Gastrocnemius medialis (tissue), 4 donors: ENCODE measurements around the gene ANKRD39. TPM values are rescaled to one million over a fixed set of nuclear protein-coding genes. Genes with fewer than 3 reads are reported as not detected.
A peak's percentile ranks its signal among the peaks of the same experiment; 100 is the strongest.

ENCODE experiments used
- ATAC-seq, 2 donors: fragments of 150-250 bp; one replicate each; pipeline ENCODE4 v1.9.1; 2016
- DNase-seq, 2 donors: peaks; one replicate each; pipeline ENCODE4 v3.0.0-alpha.2; 2019
- H3K27ac ChIP-seq, 4 donors: fragments of 200-600 bp; sonication (generic); 1 replicate in 1 of 4; 2 replicates in 3 of 4; pipeline ENCODE4 v1.5.1; 2016 to 2018; ENCODE audit warnings: mild to moderate bottlenecking in 2 of 4, moderate library complexity in 1 of 4
- H3K27me3 ChIP-seq, 3 donors: fragments of 200-600 bp; sonication (generic) in 2 of 3; 1 replicate in 1 of 3; 2 replicates in 2 of 3; pipeline versions ENCODE4 v1.5.1 to v1.6.0; 2016 to 2019; ENCODE audit warnings: mild to moderate bottlenecking in 1 of 3, moderate library complexity in 1 of 3
- H3K36me3 ChIP-seq, 2 donors: fragments of 200-600 bp; sonication (generic) in 1 of 2; one replicate each; pipeline ENCODE4 v1.5.1; 2017 to 2018
- H3K4me1 ChIP-seq, 2 donors: fragments of 200-600 bp; sonication (generic) in 1 of 2; one replicate each; pipeline ENCODE4 v1.5.1; 2016 to 2017; ENCODE audit warnings: mild to moderate bottlenecking in 2 of 2
- H3K4me3 ChIP-seq, 4 donors: fragments of 200-600 bp; sonication (generic) in 3 of 4; 1 replicate in 1 of 4; 2 replicates in 3 of 4; pipeline ENCODE4 v1.5.1; 2016 to 2019; ENCODE audit warnings: mild to moderate bottlenecking in 2 of 4
- H3K9me3 ChIP-seq, 3 donors: fragments of 200-600 bp; sonication (generic) in 2 of 3; 1 replicate in 1 of 3; 2 replicates in 2 of 3; pipeline ENCODE4 v1.5.1; 2016 to 2019
- CTCF ChIP-seq, 5 experiments: fragments of 450-650 bp in 3 of 5; fragments of 200-600 bp in 2 of 5; sonication (generic) in 2 of 5; IDR thresholded peaks in 4 of 5; conservative IDR thresholded peaks in 1 of 5; 1 replicate in 4 of 5; 2 replicates in 1 of 5; pipeline ENCODE4 v1.5.1; 2016 to 2019; ENCODE audit warnings: antibody characterized with exemption in 5 of 5, mild to moderate bottlenecking in 3 of 5, moderate library complexity in 3 of 5
- POLR2A ChIP-seq, 2 donors: fragments of 450-650 bp; IDR thresholded peaks; one replicate each; pipeline ENCODE4 v1.6.1; 2017; ENCODE audit warnings: antibody characterized with exemption in 2 of 2, mild to moderate bottlenecking in 2 of 2, moderate library complexity in 2 of 2
- in situ Hi-C, 4 donors: fragments of 200-750 bp; cut with MboI; loops; one replicate each; pipeline versions ENCODE4 v1.15.0 to v1.8.0; 2017; ENCODE audit warnings: low sequenced_read_pairs in 4 of 4
- intact Hi-C: fragments of 100-400 bp; cut with DNase I; formaldehyde crosslinking; loops from one replicate; pipeline ENCODE4 v1.15.1; 2023; ENCODE audit warnings: low total_unique reads
- total RNA-seq, 4 donors: library from RNA; depleted of rRNA; stranded (reverse); fragments of >200 nt; gene quantifications; one replicate each; pipeline versions ENCODE4 v1.1.0 to v1.2.3, GENCODE V29; 2016

Gene ANKRD39
- total RNA-seq, 4 donors from 2014 or later, result 25.8 to 50.6 (median 43.8) TPM

- intact Hi-C loops, result no loop called here
Observed at GRCh38 chr2:96830044-96830562, 27.7 kb downstream of the ANKRD39 start.

GRCh38 chr2:96828874-96829273 is 28.9 kb downstream of the ANKRD39 start:
- peak overlapping the region in 1 of 4 donors; percentile 97 for H3K27ac ChIP-seq
- intact Hi-C loops, result no loop called here
- peaks cover 16 to 30% of the 10 kb centered on the region in 2 donors for H3K4me1 ChIP-seq
- no peaks in the 10 kb centered on the region for H3K9me3 ChIP-seq
- no peaks in the 10 kb centered on the region for H3K27me3 ChIP-seq
- ATAC-seq (no peak), DNase-seq (peak in 1 of 2 donors; percentile 26)
- no peak overlapping the region for H3K4me3 ChIP-seq
- in situ Hi-C loops, result no loop called here
- TF ChIP-seq POLR2A (IDR thresholded peaks at IDR 0.05), result no peak
- no peak for TF ChIP-seq CTCF (IDR thresholded peaks at IDR 0.05 in 4 of 5, conservative IDR thresholded peaks at IDR 0.05 in 1 of 5)
- peaks cover 0 to 74% of the 10 kb centered on the region in 2 donors for H3K36me3 ChIP-seq

More at GRCh38 chr2:96830044-96830562, 27.7 kb downstream of the ANKRD39 start:
- TF ChIP-seq CTCF (IDR thresholded peaks at IDR 0.05 in 4 of 5, conservative IDR thresholded peaks at IDR 0.05 in 1 of 5), result no peak
- no peak for TF ChIP-seq POLR2A (IDR thresholded peaks at IDR 0.05)
- no peaks in the 10 kb centered on the region for H3K27me3 ChIP-seq
- ATAC-seq (no peak), DNase-seq (peak in 1 of 2 donors; percentile 18)
- H3K27ac ChIP-seq, result peak overlapping the region in 1 of 4 donors; percentile 97
- no peaks in the 10 kb centered on the region for H3K9me3 ChIP-seq
- no peak overlapping the region for H3K4me3 ChIP-seq
- peaks cover 16 to 21% of the 10 kb centered on the region in 2 donors for H3K4me1 ChIP-seq
- in situ Hi-C loops, result no loop called here
- H3K36me3 ChIP-seq, result peaks cover 0 to 72% of the 10 kb centered on the region in 2 donors

GRCh38 chr2:96828436-96828835 is 29.4 kb downstream of the ANKRD39 start:
- peaks cover 0 to 74% of the 10 kb centered on the region in 2 donors for H3K36me3 ChIP-seq
- in situ Hi-C loops, result no loop called here
- H3K27ac ChIP-seq, result peak overlapping the region in 1 of 4 donors; percentile 97
- no peak for ATAC-seq
- DNase-seq, result peak in 1 of 2 donors; percentile 57
- TF ChIP-seq CTCF (IDR thresholded peaks at IDR 0.05 in 4 of 5, conservative IDR thresholded peaks at IDR 0.05 in 1 of 5) (no peak), POLR2A (IDR thresholded peaks at IDR 0.05) (no peak)
- intact Hi-C loops, result no loop called here
- no peaks in the 10 kb centered on the region for H3K27me3 ChIP-seq
- H3K9me3 ChIP-seq, result no peaks in the 10 kb centered on the region
- no peak overlapping the region for H3K4me3 ChIP-seq
- H3K4me1 ChIP-seq, result peaks cover 13 to 30% of the 10 kb centered on the region in 2 donors

- intact Hi-C loops, result no loop called here
- TF ChIP-seq CTCF (IDR thresholded peaks at IDR 0.05 in 4 of 5, conservative IDR thresholded peaks at IDR 0.05 in 1 of 5) (no peak), POLR2A (IDR thresholded peaks at IDR 0.05) (no peak)
- H3K4me1 ChIP-seq, result peaks cover 0 to 28% of the 10 kb centered on the region in 2 donors
- no peaks in the 10 kb centered on the region for H3K27me3 ChIP-seq
- peak in 1 of 2 donors; percentile 72 for DNase-seq
- H3K4me3 ChIP-seq, result no peak overlapping the region
- H3K27ac ChIP-seq, result peak overlapping the region in 2 of 4 donors; percentile 13 to 50
- no peaks in the 10 kb centered on the region for H3K9me3 ChIP-seq
- peak in 1 of 2 donors; percentile 25 for ATAC-seq
- in situ Hi-C loops, result no loop called here
- H3K36me3 ChIP-seq, result peaks cover 0 to 67% of the 10 kb centered on the region in 2 donors
Observed at GRCh38 chr2:96826546-96827278, 31.1 kb downstream of the ANKRD39 start.
